Stimulated activated CD4-positive, alpha-beta T cell treated with anti-CD3 and anti-CD28 coated beads, Interleukin-2, amount 100 ng/mL, for 24 hours (primary cell): ENCODE results near the gene NHSL1.

ENCODE experiments used
- DNase-seq, 2 donors: peaks; one replicate each; pipeline ENCODE4 v3.0.0-alpha.2; 2020

The NHSL1 gene, protein sequence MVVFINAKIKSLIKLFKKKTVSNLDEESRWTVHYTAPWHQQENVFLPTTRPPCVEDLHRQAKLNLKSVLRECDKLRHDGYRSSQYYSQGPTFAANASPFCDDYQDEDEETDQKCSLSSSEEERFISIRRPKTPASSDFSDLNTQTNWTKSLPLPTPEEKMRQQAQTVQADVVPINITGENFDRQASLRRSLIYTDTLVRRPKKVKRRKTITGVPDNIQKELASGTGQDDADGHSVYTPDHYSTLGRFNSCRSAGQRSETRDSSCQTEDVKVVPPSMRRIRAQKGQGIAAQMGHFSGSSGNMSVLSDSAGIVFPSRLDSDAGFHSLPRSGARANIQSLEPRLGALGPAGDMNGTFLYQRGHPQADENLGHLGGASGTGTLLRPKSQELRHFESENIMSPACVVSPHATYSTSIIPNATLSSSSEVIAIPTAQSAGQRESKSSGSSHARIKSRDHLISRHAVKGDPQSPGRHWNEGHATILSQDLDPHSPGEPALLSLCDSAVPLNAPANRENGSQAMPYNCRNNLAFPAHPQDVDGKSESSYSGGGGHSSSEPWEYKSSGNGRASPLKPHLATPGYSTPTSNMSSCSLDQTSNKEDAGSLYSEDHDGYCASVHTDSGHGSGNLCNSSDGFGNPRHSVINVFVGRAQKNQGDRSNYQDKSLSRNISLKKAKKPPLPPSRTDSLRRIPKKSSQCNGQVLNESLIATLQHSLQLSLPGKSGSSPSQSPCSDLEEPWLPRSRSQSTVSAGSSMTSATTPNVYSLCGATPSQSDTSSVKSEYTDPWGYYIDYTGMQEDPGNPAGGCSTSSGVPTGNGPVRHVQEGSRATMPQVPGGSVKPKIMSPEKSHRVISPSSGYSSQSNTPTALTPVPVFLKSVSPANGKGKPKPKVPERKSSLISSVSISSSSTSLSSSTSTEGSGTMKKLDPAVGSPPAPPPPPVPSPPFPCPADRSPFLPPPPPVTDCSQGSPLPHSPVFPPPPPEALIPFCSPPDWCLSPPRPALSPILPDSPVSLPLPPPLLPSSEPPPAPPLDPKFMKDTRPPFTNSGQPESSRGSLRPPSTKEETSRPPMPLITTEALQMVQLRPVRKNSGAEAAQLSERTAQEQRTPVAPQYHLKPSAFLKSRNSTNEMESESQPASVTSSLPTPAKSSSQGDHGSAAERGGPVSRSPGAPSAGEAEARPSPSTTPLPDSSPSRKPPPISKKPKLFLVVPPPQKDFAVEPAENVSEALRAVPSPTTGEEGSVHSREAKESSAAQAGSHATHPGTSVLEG (N-terminal part only)

DNA sequence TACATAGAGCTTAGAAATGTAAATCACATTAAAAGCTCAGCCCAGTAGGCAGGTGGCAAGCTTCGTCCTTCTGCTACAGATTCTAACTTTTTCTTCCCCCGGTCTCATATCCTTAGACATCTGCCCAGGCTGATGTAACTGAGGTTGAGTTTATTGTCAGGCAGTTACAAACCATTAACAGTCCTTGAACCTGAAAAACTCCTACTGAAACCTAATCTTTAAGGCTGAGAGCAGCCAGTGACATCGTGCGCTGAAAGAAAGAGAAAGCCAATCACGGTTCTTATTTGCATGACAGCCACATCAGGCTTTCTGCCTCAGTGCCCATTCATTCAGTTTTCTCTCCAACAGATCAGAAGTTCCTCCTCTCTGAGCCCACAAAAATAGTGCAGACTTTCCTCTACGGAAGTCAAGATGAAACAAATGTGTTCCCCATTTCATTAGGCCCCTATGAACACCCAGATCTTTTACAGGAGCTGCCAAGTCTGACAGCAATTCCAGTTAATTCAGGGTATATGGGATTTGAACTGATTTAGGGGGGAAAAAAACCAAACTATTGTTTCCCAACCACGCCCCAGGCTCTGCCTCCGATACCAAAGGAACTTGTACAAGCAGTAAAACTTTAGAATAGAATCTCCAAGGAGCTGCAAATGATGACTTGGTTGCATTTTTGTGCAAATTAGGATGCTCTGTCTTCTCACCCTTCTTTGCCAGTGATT, at the start of gene NHSL1:
Gene NHSL1, minus strand, starts transcription at position 192 of the 716 bp plus-strand sequence. CDS start 204 bp downstream, outside the sequence.
- DNase-seq = no peak

- peak in 1 of 2 donors; percentile 2 for DNase-seq
These were observed 47.5 kb upstream of the NHSL1 start for GRCh38 chr6:138546733-138547185.

- no peak for DNase-seq
These were observed 46.3 kb upstream of the NHSL1 start for GRCh38 chr6:138545621-138545980.

DNA sequence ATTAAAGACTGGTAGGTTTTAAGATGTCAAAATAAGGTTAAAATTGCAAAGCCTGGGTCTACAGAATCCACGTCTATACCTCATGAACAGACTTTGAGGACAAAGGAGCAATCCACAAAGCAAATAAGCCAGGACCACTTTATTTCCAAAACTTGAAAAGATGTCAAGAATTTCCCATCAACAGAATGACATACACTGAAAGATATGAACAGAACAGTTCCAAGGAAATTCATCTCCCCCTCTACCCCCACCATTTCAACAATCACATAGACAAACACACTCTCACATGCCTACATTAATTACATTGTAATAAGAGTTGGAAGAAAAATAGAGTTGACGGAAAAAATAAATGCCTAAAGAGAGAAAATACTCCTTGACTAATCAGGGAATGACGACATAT, 45.2 kb upstream of the NHSL1 start:
- DNase-seq = no peak

- DNase-seq = no peak
These were observed 44.4 kb upstream of the NHSL1 start for GRCh38 chr6:138543657-138544056.

- no peak for DNase-seq
These were observed 42.7 kb upstream of the NHSL1 start for GRCh38 chr6:138541823-138542481.

GRCh38 chr6:138540468-138540867, 41.2 kb upstream of the NHSL1 start:
- no peak for DNase-seq

DNA sequence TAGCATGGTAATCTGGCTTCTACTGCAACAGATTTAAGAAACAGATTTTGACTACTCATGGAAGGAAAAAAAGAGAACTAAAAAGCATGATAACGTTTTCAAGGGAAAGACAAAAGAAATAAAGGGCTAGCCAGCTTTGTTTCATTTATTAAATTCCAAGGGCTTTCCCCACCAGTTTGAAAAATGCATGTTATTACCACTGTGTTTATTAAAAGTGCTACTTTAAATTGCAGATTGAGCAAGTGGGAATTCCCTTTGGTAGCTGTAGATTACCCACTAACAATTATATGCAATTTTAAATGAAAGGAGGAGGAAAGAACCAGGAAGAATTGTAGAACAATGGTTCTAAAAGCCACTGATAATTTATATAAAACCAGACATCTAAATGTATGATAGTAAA, 40.6 kb upstream of the NHSL1 start:
- no peak for DNase-seq

DNA sequence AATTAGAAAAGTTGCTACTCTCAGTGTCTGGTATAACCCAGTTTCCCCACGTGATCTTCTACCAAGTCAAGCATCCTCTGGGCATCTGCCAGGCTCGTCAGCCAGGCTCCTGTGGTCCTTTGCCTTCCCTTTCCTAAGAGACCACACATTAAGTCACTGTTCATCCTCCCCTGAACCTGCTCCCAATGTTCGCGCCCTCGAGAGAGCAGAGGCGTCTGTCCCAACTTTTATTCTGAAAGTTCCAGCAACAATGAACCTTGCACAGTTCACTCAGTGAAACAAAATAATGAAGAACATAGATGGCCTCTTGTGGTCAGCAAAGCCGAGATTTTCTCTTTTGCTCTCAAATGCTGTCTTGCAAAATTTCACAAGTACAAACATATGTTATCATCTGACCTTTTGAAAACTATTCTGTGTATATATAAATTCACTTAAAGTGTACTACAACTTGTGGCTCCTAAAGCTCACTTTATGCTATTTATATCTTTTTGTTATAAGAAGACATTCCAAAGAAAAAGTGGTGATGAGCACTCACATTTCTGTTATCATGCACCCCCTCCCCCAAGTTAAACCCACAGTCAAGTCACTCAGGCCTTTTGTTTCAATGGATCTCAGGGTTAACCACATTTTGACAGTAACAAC, 39.2 kb upstream of the NHSL1 start:
- no peak for DNase-seq

GRCh38 chr6:138537106-138537505, 37.8 kb upstream of the NHSL1 start:
- DNase-seq = no peak

GRCh38 chr6:138535728-138536455, 36.6 kb upstream of the NHSL1 start:
- DNase-seq = no peak

- no peak for DNase-seq
These were observed 34.4 kb upstream of the NHSL1 start for GRCh38 chr6:138533667-138534066.

GRCh38 chr6:138531387-138531786, 32.1 kb upstream of the NHSL1 start:
- no peak for DNase-seq

- no peak for DNase-seq
These were observed 30.2 kb upstream of the NHSL1 start for GRCh38 chr6:138529478-138529877.

- no peak for DNase-seq
These were observed 29.7 kb upstream of the NHSL1 start for GRCh38 chr6:138528956-138529355.

- DNase-seq = no peak
These were observed 28.8 kb upstream of the NHSL1 start for GRCh38 chr6:138528137-138528536.

- no peak for DNase-seq
These were observed 28.3 kb upstream of the NHSL1 start for GRCh38 chr6:138527411-138528088.

DNA sequence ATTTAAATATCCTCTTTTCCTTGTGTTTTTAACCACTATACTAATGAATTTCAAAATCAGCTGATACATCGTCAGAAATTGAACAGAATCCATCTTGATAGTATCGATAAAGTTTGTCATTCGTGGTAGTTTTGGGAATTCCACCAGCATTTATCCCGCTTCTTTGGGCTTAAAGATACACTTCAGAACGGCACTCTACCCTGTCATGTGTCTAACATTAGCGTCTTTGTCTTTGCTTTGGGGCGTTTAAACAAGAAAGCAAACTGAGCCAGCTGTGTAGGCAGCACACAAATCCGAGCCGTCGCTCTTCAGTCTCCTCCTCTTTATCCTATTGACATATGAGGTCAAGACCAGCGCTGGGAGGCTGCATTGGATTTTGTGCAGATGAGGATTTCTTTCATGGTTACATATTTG, 27.5 kb upstream of the NHSL1 start:
- no peak for DNase-seq

- DNase-seq = no peak
These were observed 26.1 kb upstream of the NHSL1 start for GRCh38 chr6:138525355-138525754.

DNA sequence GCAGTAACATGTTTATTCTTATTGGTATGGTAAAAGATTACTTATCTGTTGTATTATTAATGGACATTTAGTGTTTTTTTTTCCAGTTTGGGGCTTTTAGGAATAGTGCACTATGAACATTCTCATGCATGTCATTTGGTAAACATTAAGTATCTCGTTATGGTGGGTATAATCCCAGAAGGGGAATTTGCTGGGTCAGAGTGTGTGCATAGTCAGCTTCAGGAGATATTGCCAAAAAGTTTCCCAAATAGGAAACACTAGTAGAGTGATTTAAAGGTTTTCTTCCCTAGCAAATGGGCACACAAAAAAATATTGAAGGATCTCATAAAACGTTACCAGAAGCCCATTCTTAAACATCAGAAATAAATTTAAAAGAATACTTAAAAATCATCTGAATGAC, 25.2 kb upstream of the NHSL1 start:
- no peak for DNase-seq
